Stimulated activated CD4-positive, alpha-beta T cell treated with anti-CD3 and anti-CD28 coated beads, TNF-alpha, amount 100 ng/mL, for 24 hours (primary cell): Measurements from ENCODE around the gene GBX1.

Source experiments
- DNase-seq, 3 experiments: peaks; one replicate each; pipeline ENCODE4 v3.0.0-alpha.2; 2020; ENCODE audit warnings: low read depth in 3 of 3

GBX1 gene

DNA sequence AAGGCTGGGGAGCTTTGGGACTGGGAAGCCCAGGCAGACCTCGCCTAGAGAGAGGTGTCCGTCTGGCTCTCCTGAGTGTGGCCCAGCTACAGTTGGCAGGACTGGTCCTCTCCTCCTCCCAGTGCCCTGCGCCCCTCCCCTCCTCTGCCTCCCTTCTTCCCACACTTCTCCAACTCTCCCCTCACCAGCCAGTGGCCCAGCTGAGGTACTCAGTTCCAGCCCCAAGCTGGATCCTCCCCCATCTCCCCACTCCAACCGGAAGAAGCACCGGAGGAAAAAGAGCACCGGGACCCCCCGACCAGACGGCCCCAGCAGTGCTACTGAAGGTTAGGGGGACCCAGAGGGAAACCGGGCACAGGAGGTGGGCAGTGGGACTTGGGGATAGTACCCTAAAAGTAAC is 27.7 kb downstream of the GBX1 start:
- DNase-seq, result no peak

DNA sequence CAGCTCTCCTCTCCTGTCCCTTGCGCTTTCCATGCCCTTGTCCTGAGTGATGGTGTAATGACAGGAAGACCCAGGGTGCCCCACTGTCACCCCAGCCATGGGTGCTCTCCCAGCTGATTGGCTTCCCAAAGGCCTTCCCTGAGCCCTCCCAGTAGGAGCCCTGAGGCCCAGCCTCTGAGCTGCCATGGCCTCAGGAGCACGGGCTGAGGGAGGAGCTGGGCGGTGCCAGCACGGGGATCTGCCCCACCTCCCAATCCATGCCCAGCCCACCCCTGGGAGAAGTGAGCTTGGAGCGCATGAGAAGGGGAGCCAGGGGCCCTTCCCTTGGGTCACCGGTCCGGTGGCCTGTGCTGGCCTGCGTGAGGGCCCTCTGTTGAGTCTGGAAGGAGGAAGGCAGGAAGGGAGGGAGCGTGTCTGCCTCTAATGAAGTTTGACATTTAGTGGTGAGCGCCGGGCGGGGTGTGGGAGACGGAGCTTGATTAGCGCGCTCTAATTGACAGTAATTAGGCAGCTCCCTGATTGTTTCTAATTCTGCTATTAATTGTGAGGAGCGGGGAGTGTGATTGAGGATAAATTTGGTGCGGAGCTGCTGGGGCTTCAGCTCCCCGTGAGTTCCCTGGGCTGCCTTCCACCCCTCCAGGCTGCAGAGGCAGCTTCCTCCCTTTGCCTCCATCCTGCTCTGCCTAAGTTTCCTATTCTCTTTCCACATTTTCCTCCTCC is 28.3 kb downstream of the GBX1 start:
- no peak for DNase-seq

DNA sequence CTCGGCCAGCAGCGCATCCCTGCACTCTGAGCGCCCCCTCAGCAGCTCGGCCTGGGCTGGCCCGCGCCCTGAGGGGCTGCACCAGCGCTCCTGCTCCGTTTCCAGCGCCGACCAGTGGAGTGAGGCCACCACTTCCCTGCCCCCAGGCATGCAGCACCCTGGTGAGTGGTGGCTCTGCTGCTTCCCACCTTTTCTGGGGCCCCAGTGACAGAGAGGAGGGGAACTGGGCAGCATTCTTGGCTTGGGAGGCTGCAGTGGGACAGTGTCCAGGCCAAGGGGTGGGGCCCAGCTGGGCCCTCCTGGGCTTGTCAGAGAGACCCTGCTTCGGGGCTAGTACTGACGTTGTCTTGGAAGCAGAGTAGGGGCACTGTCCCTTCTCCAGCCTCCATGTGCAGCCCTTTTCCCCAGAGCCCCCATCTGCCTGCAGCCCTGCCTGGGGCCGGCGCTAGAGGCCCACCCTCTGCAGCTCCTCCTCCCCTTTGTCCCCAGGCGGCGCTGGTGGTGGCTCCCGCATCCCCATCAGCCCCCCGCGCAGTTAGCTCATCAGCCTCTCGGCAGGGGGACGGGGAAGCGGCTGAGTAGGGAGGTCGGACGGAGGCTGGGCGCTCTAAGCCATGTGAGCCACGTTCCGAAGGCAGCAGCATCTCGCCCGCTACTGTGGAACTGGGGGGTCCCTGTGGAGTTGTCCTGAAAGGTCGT is 29.2 kb downstream of the GBX1 start:
- DNase-seq, result no peak

DNA sequence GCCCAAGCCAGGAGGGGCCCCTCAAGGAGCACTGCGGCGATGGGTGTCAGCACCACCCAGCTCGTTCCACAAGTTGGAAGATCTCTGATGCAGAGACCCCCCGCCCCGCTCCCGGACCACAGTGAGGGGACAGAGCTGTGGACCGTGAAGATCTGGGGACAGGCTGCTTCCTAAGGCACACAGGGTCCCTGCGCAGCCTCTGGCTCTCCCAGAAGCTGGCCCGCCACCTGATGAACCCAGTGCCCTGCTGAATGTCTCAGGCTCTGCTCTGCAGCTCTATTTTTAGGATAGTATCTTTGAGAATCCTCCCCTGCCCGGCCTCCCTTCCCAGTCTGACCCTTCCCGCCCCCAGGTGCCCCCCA is 29.7 kb downstream of the GBX1 start:
- no peak for DNase-seq

DNA sequence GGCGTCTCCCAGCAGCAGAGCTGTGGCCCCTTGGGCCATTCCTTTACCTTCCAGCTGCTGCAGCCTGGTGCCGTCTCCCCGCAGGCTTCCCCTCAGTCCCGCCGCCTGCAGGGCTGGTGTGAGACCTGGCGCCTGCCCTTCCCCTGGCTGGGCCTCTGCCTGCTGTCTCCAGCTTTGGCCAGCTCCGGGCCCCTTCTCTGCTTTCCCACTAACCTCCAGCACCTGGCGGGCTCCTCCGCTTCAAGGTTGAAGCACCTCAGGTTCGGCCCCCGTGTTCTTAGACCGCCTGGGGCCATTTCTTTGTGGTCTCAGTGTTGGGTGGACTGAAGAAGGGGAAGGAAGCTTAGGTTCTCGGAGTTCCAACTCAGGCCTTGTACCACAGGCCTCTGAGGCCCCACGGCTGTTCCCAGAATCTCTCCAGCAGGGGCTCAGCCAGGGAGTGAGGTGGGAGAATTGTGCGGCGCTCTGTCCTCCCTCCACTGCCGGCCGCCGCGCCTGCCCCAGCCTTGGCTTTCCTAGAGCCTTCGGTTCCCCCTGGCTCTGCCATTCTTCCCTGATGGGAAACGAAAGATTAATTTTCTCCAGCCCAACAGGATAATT is 30.3 kb downstream of the GBX1 start:
- DNase-seq, result no peak

DNA sequence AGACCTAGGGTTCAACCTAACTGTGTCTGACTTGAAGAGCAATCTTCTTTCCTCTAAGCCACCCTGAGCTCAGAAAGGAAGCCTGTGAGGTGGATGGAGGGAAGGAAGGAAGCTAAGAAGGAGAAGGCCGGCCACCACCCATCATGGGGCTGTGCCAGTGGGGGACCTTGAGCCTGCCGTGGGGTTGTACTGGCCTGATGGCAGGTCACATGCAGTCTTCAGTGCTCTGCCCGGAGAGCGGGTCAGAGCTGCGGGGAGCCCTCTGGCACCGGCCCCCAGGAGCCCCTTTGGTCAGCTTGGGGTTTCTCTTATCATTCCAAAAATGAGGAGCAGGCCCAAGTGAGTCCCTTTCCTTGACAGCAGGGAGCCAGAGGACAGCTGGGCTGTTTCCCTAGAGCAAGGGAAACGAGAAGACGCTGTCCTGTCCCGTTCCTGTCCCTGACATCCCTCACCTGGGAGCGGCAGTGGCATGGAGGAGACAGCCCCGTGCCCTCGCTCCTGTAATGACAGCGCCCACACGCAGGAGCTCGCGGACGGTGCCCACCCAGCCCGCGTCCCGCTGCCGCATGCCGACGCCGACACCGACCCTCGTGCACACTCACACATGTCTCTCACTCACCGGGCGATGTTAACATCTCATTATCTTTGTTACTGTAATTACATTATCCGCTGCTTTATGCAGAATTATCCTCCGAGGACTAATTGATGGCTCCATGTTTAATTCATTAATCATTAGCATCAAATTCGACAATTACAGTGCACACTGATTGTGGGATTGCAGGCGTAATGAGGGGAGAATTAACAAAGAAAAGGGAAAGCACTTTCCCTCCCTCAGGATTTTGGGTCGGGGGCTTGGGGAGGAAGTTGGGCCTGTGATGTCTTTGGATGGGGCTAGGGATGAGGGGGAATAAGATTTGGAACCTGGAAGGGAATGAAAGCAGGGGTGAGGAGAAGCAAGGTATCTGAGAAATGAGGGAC is 31.3 kb downstream of the GBX1 start:
- no peak for DNase-seq

DNA sequence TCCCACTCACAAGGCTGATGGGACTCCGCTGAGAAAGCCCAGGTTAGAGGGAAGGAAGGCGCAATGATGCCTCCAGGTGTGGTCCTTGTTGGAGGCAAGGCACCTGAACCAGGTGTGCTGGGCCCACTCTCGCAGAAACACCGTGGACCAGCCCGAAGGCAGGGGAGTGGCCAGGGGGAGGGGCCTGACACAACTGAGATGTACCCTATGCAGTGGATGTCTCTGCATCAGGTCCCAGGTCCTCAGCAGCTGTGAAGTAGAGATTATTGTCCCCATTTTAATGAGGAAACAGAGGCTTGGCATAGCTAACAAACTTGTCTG is 32.0 kb downstream of the GBX1 start:
- DNase-seq, result no peak

DNA sequence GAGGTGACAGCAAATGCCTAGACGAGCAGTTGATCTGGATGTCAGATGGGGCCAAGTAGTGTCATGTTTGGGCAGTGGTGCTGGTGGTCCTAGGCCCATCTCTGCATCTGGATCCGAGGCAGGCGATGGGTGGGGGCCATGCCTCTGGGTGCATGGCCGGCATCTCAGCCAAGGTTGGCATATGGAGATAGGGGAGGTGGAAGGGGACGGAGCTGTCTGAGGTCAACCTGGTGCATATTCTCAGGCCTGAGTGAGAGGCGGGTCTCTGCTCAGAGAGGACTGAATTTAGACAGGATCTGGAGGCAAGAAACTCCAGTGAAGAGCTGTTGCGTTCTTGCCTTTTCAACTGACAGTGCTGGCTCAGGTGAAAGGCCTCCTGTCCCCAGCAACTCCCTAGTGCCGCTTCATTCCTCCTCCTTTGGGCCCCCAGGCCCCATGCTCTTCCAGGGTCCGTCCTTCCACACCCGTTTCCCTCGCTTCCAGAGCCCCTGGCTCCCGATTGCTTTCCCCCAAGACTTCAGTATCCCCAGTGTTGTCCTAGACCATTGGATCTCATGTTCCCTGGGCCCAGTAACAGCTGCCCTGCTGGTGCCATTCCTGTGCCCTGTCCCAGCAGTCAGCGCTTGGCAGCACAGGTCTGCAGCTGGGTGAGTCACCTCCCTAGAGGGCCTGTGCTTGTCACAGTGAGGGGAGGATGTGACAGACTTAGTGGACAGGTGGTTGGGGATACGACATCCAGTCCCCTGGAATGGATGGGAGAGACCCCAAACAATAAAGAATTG is 32.6 kb downstream of the GBX1 start:
- no peak for DNase-seq

DNA sequence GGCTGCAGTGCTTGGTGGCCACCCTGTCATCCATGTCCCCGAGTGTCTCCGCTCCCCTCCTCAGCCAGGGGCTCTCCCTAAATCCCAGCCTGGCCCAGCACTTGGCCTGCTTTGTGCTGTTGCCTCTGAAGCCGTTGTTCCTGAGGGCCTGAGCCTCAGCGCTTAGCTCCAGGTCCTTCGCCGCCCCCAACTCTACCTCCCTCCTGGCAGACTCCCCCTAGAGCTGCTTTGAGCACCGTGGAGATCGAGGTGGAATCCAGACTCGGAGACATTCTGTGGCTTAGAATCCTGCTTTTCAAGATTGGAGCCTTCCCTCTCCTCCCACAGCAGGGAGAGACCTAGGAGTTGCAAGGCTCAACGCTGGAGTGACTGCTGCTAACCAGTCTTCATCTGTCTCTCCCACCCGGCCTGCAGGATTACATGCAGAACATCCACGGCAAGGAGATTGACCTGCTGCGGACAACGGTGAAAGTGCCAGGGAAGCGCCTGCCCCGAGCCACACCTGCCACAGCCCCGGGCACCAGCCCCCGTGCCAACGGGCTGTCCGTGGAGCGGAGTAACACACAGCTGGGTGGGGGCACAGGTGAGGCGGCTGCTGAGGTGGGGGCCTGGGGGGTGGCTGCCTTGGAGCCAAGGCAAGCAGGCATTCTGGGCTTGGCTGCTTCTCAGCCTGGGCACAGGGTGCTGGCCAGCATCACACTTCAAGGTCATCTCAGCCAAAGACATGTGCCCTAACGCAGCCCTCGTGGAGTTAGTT is 33.3 kb downstream of the GBX1 start:
- DNase-seq, result no peak

DNA sequence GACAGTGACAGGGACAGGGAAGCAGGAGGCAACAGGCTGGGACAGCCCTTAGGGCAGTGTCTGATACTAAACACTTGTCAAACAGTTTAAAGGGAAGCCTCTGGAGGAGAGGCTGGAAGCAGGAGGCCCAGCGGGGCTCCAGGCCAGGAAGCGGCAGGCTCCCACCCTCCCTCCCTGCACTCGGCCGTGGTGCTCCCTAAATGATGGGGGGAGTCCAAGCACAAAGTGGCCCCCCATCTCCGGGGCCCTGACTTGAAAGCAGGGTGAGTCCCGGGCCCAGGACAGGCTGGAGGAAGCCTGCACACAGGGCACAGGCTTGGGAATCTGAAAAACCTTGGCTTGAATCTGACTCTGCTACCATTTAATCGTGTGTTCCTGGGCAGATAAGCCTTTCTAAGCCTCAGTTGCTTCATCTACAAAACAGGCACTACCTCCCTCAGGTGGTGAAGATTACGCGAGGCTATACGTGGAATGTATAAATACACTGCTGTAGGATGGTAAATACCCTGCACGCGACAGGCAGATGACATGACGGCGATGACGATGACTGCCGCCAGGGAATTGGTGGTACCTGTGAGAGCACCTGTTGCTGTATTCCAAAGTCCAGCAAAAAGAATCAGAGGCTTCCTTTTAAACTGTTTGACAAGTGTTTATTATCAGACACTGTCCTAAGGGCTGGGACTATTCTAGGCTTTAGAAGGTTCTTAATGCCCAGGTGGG is 34.1 kb downstream of the GBX1 start:
- DNase-seq, result no peak

DNA sequence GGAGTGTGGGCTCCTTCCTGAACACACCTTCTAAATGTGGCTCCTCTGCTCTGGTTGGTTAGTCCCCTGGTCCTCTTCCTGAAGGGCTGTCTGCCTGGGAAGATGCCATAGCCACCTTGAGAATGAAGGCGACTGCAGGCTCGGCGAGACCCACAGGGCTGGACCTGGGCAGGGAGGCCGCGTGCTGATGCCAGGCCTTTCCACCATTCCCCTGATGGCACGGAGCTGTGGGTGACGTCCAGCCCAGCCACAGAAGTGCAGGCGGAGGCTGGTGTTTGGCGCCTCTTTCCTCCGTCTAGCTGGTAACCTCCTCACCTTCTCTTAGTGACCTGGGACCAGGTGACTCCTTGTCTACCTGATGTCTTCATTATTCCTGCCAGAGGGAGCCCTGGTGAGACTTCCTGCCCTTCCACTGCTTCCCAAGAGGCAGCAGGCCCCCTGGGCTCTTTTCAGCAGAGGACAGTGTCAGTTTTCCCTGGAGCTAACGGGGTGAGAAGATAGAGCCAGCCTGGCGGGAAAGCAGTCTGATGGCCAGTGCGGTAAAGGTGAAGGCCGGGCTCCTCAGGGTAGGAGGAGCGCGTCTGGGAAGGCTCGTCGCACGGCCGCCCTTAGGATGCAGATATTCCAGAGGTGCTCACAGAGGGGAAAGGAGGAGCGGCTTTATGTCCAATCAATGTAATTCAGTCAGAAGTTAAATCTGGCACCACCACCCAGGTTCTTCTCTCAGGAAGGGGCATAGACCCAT is 34.9 kb downstream of the GBX1 start:
- DNase-seq, result no peak

DNA sequence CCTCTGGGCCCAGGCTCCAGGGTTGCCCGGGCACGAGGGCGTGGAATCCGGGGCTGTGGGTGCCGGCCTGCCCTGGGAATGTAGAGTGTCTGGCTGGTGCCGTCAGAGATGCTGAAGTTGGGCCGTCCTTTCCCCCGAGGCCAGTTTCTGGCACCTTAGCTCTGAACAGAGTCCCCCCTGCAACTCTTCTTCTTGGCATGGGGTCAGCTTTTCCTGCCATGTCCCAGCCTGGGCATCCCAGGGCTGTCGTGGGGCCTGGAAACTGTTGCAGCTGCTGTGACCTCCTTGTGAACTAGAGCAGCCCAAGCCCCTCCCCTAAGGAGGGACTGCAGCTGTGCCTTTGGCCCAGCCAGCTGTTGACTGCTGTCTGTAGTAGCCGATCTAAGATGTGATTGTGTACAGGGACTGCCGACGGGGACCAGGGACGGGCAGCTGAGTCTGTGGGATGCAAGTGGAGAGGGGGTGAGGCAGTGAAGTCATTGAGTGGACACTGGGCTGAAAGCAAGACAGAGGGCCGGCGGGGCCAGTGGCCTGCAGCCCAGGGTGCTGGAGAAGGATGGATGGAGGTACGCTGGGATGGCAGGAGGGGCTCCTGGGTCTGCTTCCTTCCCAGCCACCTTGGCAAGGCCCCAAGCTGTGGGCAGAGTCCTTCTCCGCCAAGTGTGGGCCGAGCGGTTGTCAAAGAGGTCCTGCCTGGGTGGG is 35.8 kb downstream of the GBX1 start:
- no peak for DNase-seq

DNA sequence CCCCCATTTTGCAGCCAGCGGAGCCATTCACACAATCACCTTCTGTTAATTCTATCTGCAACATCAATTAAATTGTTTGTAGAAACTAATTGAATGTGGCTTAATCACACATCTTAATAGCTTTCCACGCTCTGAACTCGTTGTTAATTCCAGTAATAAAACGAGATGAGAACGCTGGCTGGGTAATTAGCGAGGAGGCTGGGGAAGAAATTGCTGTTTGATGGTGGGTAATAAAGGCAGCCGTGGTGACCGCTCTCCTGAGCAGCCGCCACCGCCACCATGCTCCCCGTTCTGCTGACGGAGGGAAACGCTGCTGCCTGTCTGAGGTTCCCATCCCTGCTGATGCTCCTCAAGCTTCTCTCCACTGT is 36.3 kb downstream of the GBX1 start:
- no peak for DNase-seq

DNA sequence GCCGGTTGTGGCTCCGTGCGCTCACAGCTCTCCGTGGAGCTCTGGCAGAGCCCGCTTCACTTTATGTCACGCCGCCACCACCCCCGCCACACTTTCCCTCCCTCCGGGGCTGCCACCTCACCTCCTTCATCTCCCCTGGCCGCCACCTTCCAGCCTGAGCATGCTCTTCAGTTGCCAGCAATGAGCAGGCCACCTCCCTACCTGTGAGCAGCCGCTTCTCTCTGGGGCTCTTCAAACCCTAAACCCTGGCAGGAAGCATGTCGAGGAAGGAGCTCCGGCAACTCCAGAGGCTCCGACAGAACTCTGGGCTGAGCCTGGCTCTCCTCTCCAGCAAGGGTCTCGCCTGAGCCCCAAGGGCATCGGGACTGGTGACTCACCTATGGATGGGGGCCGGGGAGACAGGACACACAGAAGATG is 36.7 kb downstream of the GBX1 start:
- no peak for DNase-seq

DNA sequence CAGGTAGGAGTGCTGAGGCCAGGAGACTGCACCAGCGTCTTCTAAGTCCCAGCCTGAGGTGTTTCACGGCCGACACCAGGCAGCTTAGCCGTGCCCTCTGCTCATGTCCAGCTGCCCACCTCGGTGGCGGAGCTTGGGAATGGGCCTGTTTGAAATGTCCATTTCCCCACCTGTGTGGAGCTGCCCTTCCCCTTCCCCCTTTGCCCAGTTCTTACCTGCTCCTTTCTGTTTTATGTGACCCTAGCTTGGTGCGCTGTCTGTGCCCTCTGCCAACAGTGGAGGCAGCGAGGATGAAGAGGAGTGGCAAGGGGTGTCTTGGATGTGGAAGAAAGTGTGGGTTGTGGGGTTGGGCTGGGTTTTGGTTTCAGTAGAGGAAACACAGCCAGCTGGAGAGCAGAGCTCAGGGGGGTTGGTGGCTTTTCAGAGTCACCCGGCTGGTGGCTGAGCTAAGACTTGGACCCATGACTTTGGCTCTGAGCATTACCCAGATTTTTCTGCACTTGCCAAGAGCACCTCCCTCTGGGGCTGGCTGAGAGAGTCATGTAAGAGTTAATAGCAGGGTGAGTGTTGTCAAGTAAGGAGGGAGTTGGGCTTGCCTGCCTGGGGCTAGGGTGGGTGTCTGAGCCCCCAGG is 37.4 kb downstream of the GBX1 start:
- DNase-seq, result no peak

DNA sequence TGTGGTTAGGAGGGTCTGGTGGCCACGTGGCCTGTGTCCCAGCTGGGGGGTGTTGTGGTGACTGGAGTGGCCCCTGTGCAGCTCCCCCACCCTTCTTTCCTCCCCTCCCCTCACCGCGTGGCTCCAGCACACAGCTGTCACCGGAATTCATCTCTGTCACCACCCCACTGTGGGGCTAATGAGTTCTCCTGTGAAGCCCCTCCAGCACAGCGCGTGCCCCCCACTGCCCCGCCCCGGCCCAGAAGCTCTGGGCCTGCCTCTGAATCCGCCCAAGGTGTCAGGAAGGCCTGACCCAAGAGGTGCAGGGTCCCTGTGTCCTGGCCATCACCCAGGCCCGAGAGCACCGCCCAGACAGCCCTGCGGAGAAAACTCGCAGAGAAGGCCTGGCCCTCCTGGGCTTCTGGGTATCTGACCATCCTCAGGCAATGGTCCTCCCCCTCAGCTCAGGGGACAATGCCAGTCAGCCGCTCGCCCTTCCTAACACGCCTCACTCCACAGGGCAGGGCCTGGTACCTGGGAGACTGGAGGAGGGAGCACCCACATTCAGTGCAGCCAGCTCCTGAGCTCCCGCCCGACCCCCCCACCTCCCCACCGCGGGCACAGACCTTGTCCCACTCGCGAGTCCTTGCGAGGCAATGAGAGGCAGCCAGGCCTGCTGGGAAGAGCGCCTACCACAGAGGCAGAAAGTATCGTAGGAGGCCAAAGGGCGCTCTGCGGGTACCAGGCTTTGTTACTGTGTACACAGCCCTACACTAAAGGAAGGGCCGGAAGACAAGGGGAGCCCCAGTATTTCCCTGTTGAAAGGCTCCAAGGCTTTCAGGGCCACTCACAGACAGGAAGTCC is 38.2 kb downstream of the GBX1 start:
- no peak for DNase-seq

DNA sequence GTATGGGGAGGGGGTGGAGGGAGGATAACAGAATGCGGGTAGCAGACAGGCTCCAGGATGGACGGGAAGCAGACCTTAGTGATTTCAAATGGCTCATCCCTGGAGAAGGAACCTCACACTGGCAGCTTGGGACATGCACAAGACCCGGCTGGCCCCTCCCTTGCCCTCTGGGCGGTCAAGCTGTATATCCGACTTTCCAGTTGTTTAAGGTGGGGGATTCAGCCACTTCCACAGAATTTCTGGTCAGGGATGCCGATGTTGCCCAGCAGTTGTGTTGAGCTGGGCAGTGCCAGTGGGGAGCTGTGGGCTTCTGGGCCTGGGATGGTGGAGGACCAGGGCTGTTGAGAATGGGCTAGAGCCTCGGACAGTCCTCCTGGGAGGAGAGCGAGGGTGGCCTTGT is 38.8 kb downstream of the GBX1 start:
- DNase-seq, result no peak
